HG03521 (cell line): ENCODE measurements around the gene CRTC2.

Experiments
- ATAC-seq: cut with Tn5 transposase; IDR thresholded peaks from one replicate; pipeline ENCODE4 v1.9.1; 2021; ENCODE audit warnings: mild to moderate bottlenecking, moderate library complexity; ENCODE audit not compliant: unreplicated experiment

The CRTC2 gene

DNA sequence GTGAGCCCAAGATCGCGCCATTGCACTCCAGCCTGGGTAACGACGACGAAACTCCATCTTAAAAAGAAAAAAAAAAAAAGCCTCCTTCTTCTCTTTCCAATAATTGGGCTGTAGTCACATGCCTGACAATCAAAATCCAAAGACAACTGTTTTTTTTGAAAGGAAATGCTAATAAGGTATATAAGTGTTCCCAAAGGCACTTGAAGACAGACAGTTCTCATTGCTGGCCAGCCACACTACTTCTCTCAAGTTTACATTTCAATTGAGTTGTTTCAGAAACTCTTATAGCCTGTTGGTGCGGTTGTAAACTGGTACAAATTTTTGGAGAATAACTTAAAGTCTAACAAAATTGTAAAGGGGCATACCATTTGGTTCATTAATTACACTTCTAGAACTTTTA lies 58.9 kb downstream of the CRTC2 start:
- no peak for ATAC-seq
